ENCODE data around the gene RASEF.

The RASEF gene

GRCh38 chr9:83036043-83036442, 26.9 kb downstream of the RASEF start:
- TF ChIP-seq CTCF (IDR thresholded peaks at IDR 0.05) = no peak
- Histone ChIP-seq H3K27ac (no peak overlapping the region), H3K4me3 (no peak overlapping the region)
- DNase-seq (ENCODE audit: low spot score) = no peak

GRCh38 chr9:83035143-83035542, 27.8 kb downstream of the RASEF start:
- Histone ChIP-seq H3K27ac (no peak overlapping the region), H3K4me3 (no peak overlapping the region)
- no peak for TF ChIP-seq CTCF (IDR thresholded peaks at IDR 0.05)
- no peak for DNase-seq (ENCODE audit: low spot score)

GRCh38 chr9:83034587-83034986, 28.4 kb downstream of the RASEF start:
- Histone ChIP-seq H3K4me3 (no peak overlapping the region), H3K27ac (no peak overlapping the region)
- no peak for TF ChIP-seq CTCF (IDR thresholded peaks at IDR 0.05)
- DNase-seq (ENCODE audit: low spot score) = no peak

GRCh38 chr9:83034026-83034425, 28.9 kb downstream of the RASEF start:
- H3K4me3 ChIP-seq = no peak overlapping the region
- DNase-seq (ENCODE audit: low spot score) = no peak
- no peak for TF ChIP-seq CTCF (IDR thresholded peaks at IDR 0.05)
- H3K27ac ChIP-seq = no peak overlapping the region

- no peak for TF ChIP-seq CTCF (IDR thresholded peaks at IDR 0.05)
- H3K27ac ChIP-seq = no peak overlapping the region
- DNase-seq (ENCODE audit: low spot score) = no peak
- H3K4me3 ChIP-seq = no peak overlapping the region
Observed at GRCh38 chr9:83032065-83032625, 30.8 kb downstream of the RASEF start.

- H3K27ac ChIP-seq = no peak overlapping the region
- no peak for TF ChIP-seq CTCF (IDR thresholded peaks at IDR 0.05)
Observed at GRCh38 chr9:83030391-83031107, 32.4 kb downstream of the RASEF start.

GRCh38 chr9:83029531-83030137, 33.3 kb downstream of the RASEF start:
- H3K27ac ChIP-seq = no peak overlapping the region
- TF ChIP-seq CTCF (IDR thresholded peaks at IDR 0.05) = no peak
- DNase-seq (ENCODE audit: low spot score) = no peak

More at GRCh38 chr9:83030391-83031107, 32.4 kb downstream of the RASEF start:
- H3K4me3 ChIP-seq = no peak overlapping the region
- DNase-seq (ENCODE audit: low spot score) = no peak

More at GRCh38 chr9:83029531-83030137, 33.3 kb downstream of the RASEF start:
- H3K4me3 ChIP-seq = no peak overlapping the region
